ENCODE data around the gene TRIAP1. TPM values are rescaled to one million over a fixed set of nuclear protein-coding genes. Genes with fewer than 3 reads are reported as not detected.

TRIAP1 gene
- total and polyA plus RNA-seq, 4 donors = 10.8 to 29.3 (median 23.6) TPM

- under 1% methylated on average over 88 of the region's 88 CpGs for WGBS (ENCODE audit: insufficient coverage)
- H3K4me1 ChIP-seq (ENCODE audit: control insufficient read depth, insufficient read depth, low read length) = peaks cover 35% of the 10 kb centered on the region
- peak within 1 kb of the TSS; percentile 92 for H3K27ac ChIP-seq (ENCODE audit: low read depth, low read length)
- H3K36me3 ChIP-seq (ENCODE audit: control insufficient read depth, insufficient read depth, low read length) = peaks cover 22% of the 10 kb centered on the region
- DNase-seq (ENCODE audit: low read depth in 4 of 6, low spot score in 6 of 6) = peak; percentile 89 to 99 (median 96)
- H3K4me3 ChIP-seq (ENCODE audit: low read depth, low read length) = peak within 1 kb of the TSS; percentile 76
- no peaks in the 10 kb centered on the region for H3K9me3 ChIP-seq (ENCODE audit: control insufficient read depth, insufficient read depth, low read length)
- no peaks in the 10 kb centered on the region for H3K27me3 ChIP-seq (ENCODE audit: control insufficient read depth, insufficient read depth, low read length)
These were observed 23.4 kb upstream of the TRIAP1 start, which contains the start of gene SRSF9 for GRCh38 chr12:120469450-120470149. Gene SRSF9 (minus strand): TSS chr12:120469748. CDS start chr12:120469609, 139 bp downstream.

- peak overlapping the region; percentile 92 for H3K27ac ChIP-seq (ENCODE audit: low read depth, low read length)
- no peaks in the 10 kb centered on the region for H3K27me3 ChIP-seq (ENCODE audit: control insufficient read depth, insufficient read depth, low read length)
- no peaks in the 10 kb centered on the region for H3K9me3 ChIP-seq (ENCODE audit: control insufficient read depth, insufficient read depth, low read length)
- WGBS (ENCODE audit: insufficient coverage) = under 1% methylated on average over 37 of the region's 57 CpGs
- peak overlapping the region; percentile 76 for H3K4me3 ChIP-seq (ENCODE audit: low read depth, low read length)
- H3K36me3 ChIP-seq (ENCODE audit: control insufficient read depth, insufficient read depth, low read length) = peaks cover 28% of the 10 kb centered on the region
- peaks cover 35% of the 10 kb centered on the region for H3K4me1 ChIP-seq (ENCODE audit: control insufficient read depth, insufficient read depth, low read length)
- DNase-seq (ENCODE audit: low read depth in 4 of 6, low spot score in 6 of 6) = peak in 2 of 6 donors; percentile 82 to 86
These were observed 22.8 kb upstream of the TRIAP1 start for GRCh38 chr12:120468821-120469449.

- peaks cover 35% of the 10 kb centered on the region for H3K4me1 ChIP-seq (ENCODE audit: control insufficient read depth, insufficient read depth, low read length)
- DNase-seq (ENCODE audit: low read depth in 4 of 6, low spot score in 6 of 6) = no peak
- peak overlapping the region; percentile 92 for H3K27ac ChIP-seq (ENCODE audit: low read depth, low read length)
- 1% methylated on average over 20 of the region's 23 CpGs for WGBS (ENCODE audit: insufficient coverage)
- no peaks in the 10 kb centered on the region for H3K9me3 ChIP-seq (ENCODE audit: control insufficient read depth, insufficient read depth, low read length)
- H3K27me3 ChIP-seq (ENCODE audit: control insufficient read depth, insufficient read depth, low read length) = no peaks in the 10 kb centered on the region
- peaks cover 34% of the 10 kb centered on the region for H3K36me3 ChIP-seq (ENCODE audit: control insufficient read depth, insufficient read depth, low read length)
- peak overlapping the region; percentile 76 for H3K4me3 ChIP-seq (ENCODE audit: low read depth, low read length)
These were observed 22.2 kb upstream of the TRIAP1 start for GRCh38 chr12:120468325-120468820.

GRCh38 chr12:120467439-120467838, 21.3 kb upstream of the TRIAP1 start:
- 92% methylated on average over 2 of the region's 6 CpGs for WGBS (ENCODE audit: insufficient coverage)
- Histone ChIP-seq H3K36me3 (ENCODE audit: control insufficient read depth, insufficient read depth, low read length) (peaks cover 43% of the 10 kb centered on the region), H3K27me3 (ENCODE audit: control insufficient read depth, insufficient read depth, low read length) (no peaks in the 10 kb centered on the region), H3K27ac (ENCODE audit: low read depth, low read length) (no peak overlapping the region), H3K9me3 (ENCODE audit: control insufficient read depth, insufficient read depth, low read length) (no peaks in the 10 kb centered on the region), H3K4me1 (ENCODE audit: control insufficient read depth, insufficient read depth, low read length) (peaks cover 35% of the 10 kb centered on the region), H3K4me3 (ENCODE audit: low read depth, low read length) (no peak overlapping the region)
- DNase-seq (ENCODE audit: low read depth in 4 of 6, low spot score in 6 of 6) = no peak

DNA sequence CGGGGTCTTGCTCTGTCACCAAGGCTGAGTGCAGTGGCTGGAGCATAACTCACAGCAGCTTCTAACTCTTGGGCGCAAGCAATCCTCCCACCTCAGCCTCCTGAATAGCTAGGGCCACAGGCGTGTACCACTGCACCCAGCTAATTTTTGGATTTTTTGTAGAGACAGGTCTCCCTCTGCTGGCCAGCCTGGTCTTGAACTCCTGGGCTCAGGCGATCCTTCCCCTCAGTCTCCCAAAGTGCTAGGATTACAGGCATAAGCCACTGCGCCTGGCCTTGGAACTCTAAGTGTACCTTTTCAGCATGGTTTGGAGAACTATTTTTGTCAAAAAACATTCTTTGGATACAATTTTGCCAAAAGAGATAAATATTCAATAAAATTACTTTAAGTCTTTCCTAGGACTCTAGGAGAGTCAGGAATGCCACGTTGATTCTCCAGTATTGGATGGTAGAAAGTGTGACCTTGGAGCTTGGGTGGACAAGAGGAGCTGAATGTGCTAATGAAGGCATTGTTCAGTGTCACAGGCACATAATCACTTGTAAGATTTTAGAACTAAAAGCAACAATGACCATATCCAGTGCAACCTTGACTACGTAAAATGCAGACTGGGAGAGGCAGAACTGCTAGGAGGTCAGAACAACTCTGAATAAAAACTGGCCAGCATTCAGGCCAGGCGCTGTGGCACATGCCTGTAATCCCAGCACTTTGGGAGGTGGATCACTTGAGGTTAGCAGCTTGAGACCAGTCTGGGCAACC, 20.6 kb upstream of the TRIAP1 start:
- no peaks in the 10 kb centered on the region for H3K9me3 ChIP-seq (ENCODE audit: control insufficient read depth, insufficient read depth, low read length)
- H3K36me3 ChIP-seq (ENCODE audit: control insufficient read depth, insufficient read depth, low read length) = peaks cover 46% of the 10 kb centered on the region
- 48% methylated on average over 5 of the region's 8 CpGs for WGBS (ENCODE audit: insufficient coverage)
- H3K27me3 ChIP-seq (ENCODE audit: control insufficient read depth, insufficient read depth, low read length) = no peaks in the 10 kb centered on the region
- H3K27ac ChIP-seq (ENCODE audit: low read depth, low read length) = no peak overlapping the region
- no peak overlapping the region for H3K4me3 ChIP-seq (ENCODE audit: low read depth, low read length)
- peaks cover 35% of the 10 kb centered on the region for H3K4me1 ChIP-seq (ENCODE audit: control insufficient read depth, insufficient read depth, low read length)
- DNase-seq (ENCODE audit: low read depth in 4 of 6, low spot score in 6 of 6) = peak in 2 of 6 donors; percentile 52 to 71

GRCh38 chr12:120465756-120466155, 19.6 kb upstream of the TRIAP1 start:
- DNase-seq (ENCODE audit: low read depth in 4 of 6, low spot score in 6 of 6) = no peak
- Histone ChIP-seq H3K27ac (ENCODE audit: low read depth, low read length) (no peak overlapping the region), H3K4me3 (ENCODE audit: low read depth, low read length) (no peak overlapping the region), H3K36me3 (ENCODE audit: control insufficient read depth, insufficient read depth, low read length) (peaks cover 52% of the 10 kb centered on the region), H3K4me1 (ENCODE audit: control insufficient read depth, insufficient read depth, low read length) (peaks cover 31% of the 10 kb centered on the region), H3K9me3 (ENCODE audit: control insufficient read depth, insufficient read depth, low read length) (no peaks in the 10 kb centered on the region), H3K27me3 (ENCODE audit: control insufficient read depth, insufficient read depth, low read length) (no peaks in the 10 kb centered on the region)
- no CpG with 5 or more reads among the region's 5 CpGs for WGBS (ENCODE audit: insufficient coverage)

DNA sequence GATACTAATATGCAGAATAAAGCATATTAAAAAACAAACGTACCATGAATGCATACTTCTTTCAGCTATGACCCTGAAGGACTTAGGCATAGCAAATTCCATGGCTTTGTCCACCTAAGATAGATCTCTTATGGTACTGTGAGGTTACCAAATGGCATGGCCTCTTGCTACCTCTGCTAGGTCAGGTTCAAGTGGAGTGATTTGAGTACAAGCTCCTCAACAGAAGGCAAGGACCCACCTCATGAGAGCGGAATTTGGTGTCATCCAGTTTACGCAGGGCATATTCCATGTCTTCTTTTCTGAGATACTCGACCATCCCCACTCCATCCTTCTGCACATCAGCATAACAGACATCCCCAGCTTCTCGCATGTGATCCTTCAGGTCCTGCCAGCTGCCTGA, 17.5 kb upstream of the TRIAP1 start:
- WGBS (ENCODE audit: insufficient coverage) = 89% methylated on average over 5 of the region's 5 CpGs
- Histone ChIP-seq H3K27me3 (ENCODE audit: control insufficient read depth, insufficient read depth, low read length) (no peaks in the 10 kb centered on the region), H3K4me1 (ENCODE audit: control insufficient read depth, insufficient read depth, low read length) (peaks cover 23% of the 10 kb centered on the region), H3K9me3 (ENCODE audit: control insufficient read depth, insufficient read depth, low read length) (no peaks in the 10 kb centered on the region), H3K27ac (ENCODE audit: low read depth, low read length) (no peak overlapping the region), H3K4me3 (ENCODE audit: low read depth, low read length) (no peak overlapping the region), H3K36me3 (ENCODE audit: control insufficient read depth, insufficient read depth, low read length) (peaks cover 69% of the 10 kb centered on the region)
- DNase-seq (ENCODE audit: low read depth in 4 of 6, low spot score in 6 of 6) = no peak

GRCh38 chr12:120462099-120462640, 16.0 kb upstream of the TRIAP1 start:
- WGBS (ENCODE audit: insufficient coverage) = 89% methylated on average over 1 of the region's 3 CpGs
- Histone ChIP-seq H3K4me3 (ENCODE audit: low read depth, low read length) (no peak overlapping the region), H3K9me3 (ENCODE audit: control insufficient read depth, insufficient read depth, low read length) (no peaks in the 10 kb centered on the region), H3K27me3 (ENCODE audit: control insufficient read depth, insufficient read depth, low read length) (no peaks in the 10 kb centered on the region), H3K4me1 (ENCODE audit: control insufficient read depth, insufficient read depth, low read length) (peaks cover 10% of the 10 kb centered on the region), H3K27ac (ENCODE audit: low read depth, low read length) (no peak overlapping the region), H3K36me3 (ENCODE audit: control insufficient read depth, insufficient read depth, low read length) (peaks cover 78% of the 10 kb centered on the region)
- no peak for DNase-seq (ENCODE audit: low read depth in 4 of 6, low spot score in 6 of 6)

DNA sequence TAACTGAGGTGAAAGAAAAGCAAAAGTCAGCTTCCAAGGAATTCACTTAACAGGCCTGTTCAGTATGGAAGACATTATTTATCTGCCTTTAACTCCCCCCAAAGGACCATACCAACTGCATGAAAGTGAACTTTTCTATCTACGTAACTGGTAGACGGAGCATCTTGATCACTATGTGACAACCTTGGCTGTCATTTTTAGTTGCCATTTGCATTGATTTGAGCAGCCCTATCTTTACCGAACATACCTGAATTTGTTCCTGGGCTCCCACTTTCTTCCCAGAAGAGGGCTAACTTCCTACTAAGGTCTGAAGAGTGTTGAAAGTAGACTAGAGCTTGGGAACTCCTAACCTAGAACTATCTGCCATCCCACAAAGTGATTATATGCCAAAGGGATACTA, 14.0 kb upstream of the TRIAP1 start:
- H3K27ac ChIP-seq (ENCODE audit: low read depth, low read length) = no peak overlapping the region
- H3K36me3 ChIP-seq (ENCODE audit: control insufficient read depth, insufficient read depth, low read length) = peaks cover 78% of the 10 kb centered on the region
- no peak overlapping the region for H3K4me3 ChIP-seq (ENCODE audit: low read depth, low read length)
- no peaks in the 10 kb centered on the region for H3K9me3 ChIP-seq (ENCODE audit: control insufficient read depth, insufficient read depth, low read length)
- DNase-seq (ENCODE audit: low read depth in 4 of 6, low spot score in 6 of 6) = no peak
- H3K27me3 ChIP-seq (ENCODE audit: control insufficient read depth, insufficient read depth, low read length) = no peaks in the 10 kb centered on the region
- no peaks in the 10 kb centered on the region for H3K4me1 ChIP-seq (ENCODE audit: control insufficient read depth, insufficient read depth, low read length)
- WGBS (ENCODE audit: insufficient coverage) = 94% methylated on average over 2 of the region's 3 CpGs

All from spinal cord (tissue), 10 donors.